ENCODE measurements around the gene SELENON.

- TF ChIP-seq EZH2 (IDR thresholded peaks at IDR 0.05; ENCODE audit: insufficient read depth, low read length) (no peak), CTCF (IDR thresholded peaks at IDR 0.05; ENCODE audit: insufficient read depth, low read depth, low read length) (no peak)
Observed at GRCh38 chr1:25862785-25863485, 62.9 kb downstream of the SELENON start.
